ENCODE results near the gene LOXL3. TPM values are rescaled to one million over a fixed set of nuclear protein-coding genes. Genes with fewer than 3 reads are reported as not detected.

The LOXL3 gene
- total and polyA plus RNA-seq, 2 experiments from 2014 or later: 11.2 to 13.6 TPM

DNA sequence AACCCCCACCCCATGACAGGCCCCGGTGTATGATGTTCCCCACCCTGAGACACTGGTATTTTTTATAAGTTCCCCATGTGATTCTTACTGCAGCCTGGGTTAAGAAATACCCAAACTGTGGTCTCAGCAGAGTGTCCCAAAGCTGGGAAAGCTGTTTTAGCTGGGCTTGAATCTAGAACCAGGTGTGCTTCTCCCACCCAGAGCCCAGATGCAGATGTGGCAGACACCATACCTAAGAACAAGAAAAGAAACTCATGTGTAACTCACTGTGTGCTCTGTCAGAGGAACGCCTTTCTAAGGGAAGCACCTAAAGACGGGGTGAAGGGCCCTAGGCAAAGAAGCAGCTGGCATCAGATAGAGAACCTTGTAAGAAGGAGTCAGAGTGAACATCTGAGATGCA, 24.7 kb upstream of the LOXL3 start:
- no peaks in the 10 kb centered on the region for H3K9me3 ChIP-seq (ENCODE audit: low read depth)
- no peaks in the 10 kb centered on the region for H3K9me2 ChIP-seq (replicated peaks; ENCODE audit: insufficient read depth)
- no peaks in the 10 kb centered on the region for H3K4me1 ChIP-seq (ENCODE audit: insufficient read depth)
- no peak overlapping the region for H2AFZ ChIP-seq
- DNase-seq (ENCODE audit: low spot score): no peak
- no peak overlapping the region for H3K4me3 ChIP-seq
- no peak for TF ChIP-seq EZH2 (IDR thresholded peaks at IDR 0.05; ENCODE audit: borderline replicate concordance)
- TF ChIP-seq EZH2phosphoT487 (IDR thresholded peaks at IDR 0.05; ENCODE audit: low read depth, severe bottlenecking, unreplicated experiment): no peak
- TF ChIP-seq, protein P1, sequence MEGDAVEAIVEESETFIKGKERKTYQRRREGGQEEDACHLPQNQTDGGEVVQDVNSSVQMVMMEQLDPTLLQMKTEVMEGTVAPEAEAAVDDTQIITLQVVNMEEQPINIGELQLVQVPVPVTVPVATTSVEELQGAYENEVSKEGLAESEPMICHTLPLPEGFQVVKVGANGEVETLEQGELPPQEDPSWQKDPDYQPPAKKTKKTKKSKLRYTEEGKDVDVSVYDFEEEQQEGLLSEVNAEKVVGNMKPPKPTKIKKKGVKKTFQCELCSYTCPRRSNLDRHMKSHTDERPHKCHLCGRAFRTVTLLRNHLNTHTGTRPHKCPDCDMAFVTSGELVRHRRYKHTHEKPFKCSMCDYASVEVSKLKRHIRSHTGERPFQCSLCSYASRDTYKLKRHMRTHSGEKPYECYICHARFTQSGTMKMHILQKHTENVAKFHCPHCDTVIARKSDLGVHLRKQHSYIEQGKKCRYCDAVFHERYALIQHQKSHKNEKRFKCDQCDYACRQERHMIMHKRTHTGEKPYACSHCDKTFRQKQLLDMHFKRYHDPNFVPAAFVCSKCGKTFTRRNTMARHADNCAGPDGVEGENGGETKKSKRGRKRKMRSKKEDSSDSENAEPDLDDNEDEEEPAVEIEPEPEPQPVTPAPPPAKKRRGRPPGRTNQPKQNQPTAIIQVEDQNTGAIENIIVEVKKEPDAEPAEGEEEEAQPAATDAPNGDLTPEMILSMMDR (IDR thresholded peaks at IDR 0.05; ENCODE audit: poor library complexity): no peak
- H3K79me2 ChIP-seq: no peaks in the 10 kb centered on the region
- WGBS (ENCODE audit: low lambda C conversion rate, missing lambda C conversion rate): 90% methylated on average over 3 of the region's 3 CpGs
- no peak overlapping the region for H3K27ac ChIP-seq
- no peaks in the 10 kb centered on the region for H3K36me3 ChIP-seq (replicated peaks; ENCODE audit: insufficient read depth, low read depth)
- H3K27me3 ChIP-seq: no peaks in the 10 kb centered on the region
- no peaks in the 10 kb centered on the region for H4K20me1 ChIP-seq (ENCODE audit: insufficient read depth, poor library complexity, severe bottlenecking)
- H3K4me2 ChIP-seq: no peak overlapping the region

DNA sequence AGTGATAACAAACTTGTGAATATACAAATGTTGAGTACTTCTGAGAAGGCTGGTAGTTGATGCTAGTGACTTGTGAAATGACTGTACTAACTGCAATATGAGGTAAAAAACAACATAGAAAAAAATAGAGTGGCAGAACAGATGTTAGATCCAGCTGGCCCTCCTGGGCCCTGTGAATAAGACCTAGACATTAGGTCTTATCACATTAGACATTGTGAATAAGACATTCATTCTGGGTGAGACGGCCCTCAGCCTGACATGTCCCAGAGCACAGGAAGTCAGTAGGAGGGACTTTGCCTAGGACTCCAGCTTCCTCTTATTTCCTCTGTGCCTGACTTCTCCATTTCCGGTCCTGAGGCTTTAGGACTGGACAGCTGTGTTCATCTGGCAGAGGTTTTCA, 23.7 kb upstream of the LOXL3 start:
- Histone ChIP-seq H3K27ac (peak overlapping the region; percentile 35), H3K36me3 (replicated peaks; ENCODE audit: insufficient read depth, low read depth) (no peaks in the 10 kb centered on the region), H3K79me2 (no peaks in the 10 kb centered on the region), H3K9me2 (replicated peaks; ENCODE audit: insufficient read depth) (no peaks in the 10 kb centered on the region), H3K4me3 (no peak overlapping the region), H3K9me3 (ENCODE audit: low read depth) (no peaks in the 10 kb centered on the region), H2AFZ (no peak overlapping the region), H3K27me3 (no peaks in the 10 kb centered on the region), H4K20me1 (ENCODE audit: insufficient read depth, poor library complexity, severe bottlenecking) (no peaks in the 10 kb centered on the region), H3K4me1 (ENCODE audit: insufficient read depth) (no peaks in the 10 kb centered on the region), H3K4me2 (no peak overlapping the region)
- no peak for DNase-seq (ENCODE audit: low spot score)
- 60% methylated on average over 2 of the region's 2 CpGs for WGBS (ENCODE audit: low lambda C conversion rate, missing lambda C conversion rate)
- TF ChIP-seq EZH2phosphoT487 (IDR thresholded peaks at IDR 0.05; ENCODE audit: low read depth, severe bottlenecking, unreplicated experiment): no peak
- no peak for TF ChIP-seq EZH2 (IDR thresholded peaks at IDR 0.05; ENCODE audit: borderline replicate concordance)
- TF ChIP-seq, protein P1 (IDR thresholded peaks at IDR 0.05; ENCODE audit: poor library complexity): no peak

DNA sequence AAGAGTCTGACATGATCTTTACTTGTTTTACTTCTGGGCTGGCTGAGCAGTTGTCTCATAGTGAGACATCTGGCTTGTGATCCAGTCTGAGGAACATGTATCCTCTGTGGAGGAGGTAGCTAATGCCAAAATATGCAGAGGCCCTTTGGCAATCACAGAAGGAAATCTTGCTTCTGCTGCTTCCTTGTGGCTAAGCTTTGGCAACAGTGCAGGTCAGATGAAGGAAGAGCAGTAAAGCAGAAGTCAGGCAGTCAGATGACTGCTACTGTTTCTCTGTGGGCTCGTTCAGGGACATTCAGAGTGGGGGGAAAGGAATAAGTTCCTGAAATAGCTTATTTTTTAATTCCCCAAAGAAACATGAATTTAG, 23.1 kb upstream of the LOXL3 start:
- no peak overlapping the region for H3K4me2 ChIP-seq

More for the DNA sequence above, 23.1 kb upstream of the LOXL3 start:
- H3K27me3 ChIP-seq: no peaks in the 10 kb centered on the region
- H3K27ac ChIP-seq: peak overlapping the region; percentile 35
- no peaks in the 10 kb centered on the region for H3K79me2 ChIP-seq
- 59% methylated on average over 1 of the region's 1 CpG for WGBS (ENCODE audit: low lambda C conversion rate, missing lambda C conversion rate)
- H3K36me3 ChIP-seq (replicated peaks; ENCODE audit: insufficient read depth, low read depth): no peaks in the 10 kb centered on the region
- no peak overlapping the region for H2AFZ ChIP-seq
- no peak overlapping the region for H3K4me3 ChIP-seq
- H3K9me3 ChIP-seq (ENCODE audit: low read depth): no peaks in the 10 kb centered on the region
- no peaks in the 10 kb centered on the region for H3K4me1 ChIP-seq (ENCODE audit: insufficient read depth)
- TF ChIP-seq EZH2 (IDR thresholded peaks at IDR 0.05; ENCODE audit: borderline replicate concordance) (no peak), EZH2phosphoT487 (IDR thresholded peaks at IDR 0.05; ENCODE audit: low read depth, severe bottlenecking, unreplicated experiment) (no peak)
- TF ChIP-seq, protein P1 (IDR thresholded peaks at IDR 0.05; ENCODE audit: poor library complexity): no peak
- H4K20me1 ChIP-seq (ENCODE audit: insufficient read depth, poor library complexity, severe bottlenecking): no peaks in the 10 kb centered on the region
- DNase-seq (ENCODE audit: low spot score): no peak
- H3K9me2 ChIP-seq (replicated peaks; ENCODE audit: insufficient read depth): no peaks in the 10 kb centered on the region

Measured in hepatocyte (in vitro differentiated cells).